NCI-H146 treated with DMSO at 0.1 percent for 48 hours (cell line): ENCODE data around the gene CROCC2.
A peak's percentile ranks its signal among the peaks of the same experiment; 100 is the strongest.

Source experiments
- DNase-seq: peaks from one replicate; lab custom pipeline; 2025; ENCODE audit not compliant: unreplicated experiment; lab: John Stamatoyannopoulos, UW

CROCC2 gene

DNA sequence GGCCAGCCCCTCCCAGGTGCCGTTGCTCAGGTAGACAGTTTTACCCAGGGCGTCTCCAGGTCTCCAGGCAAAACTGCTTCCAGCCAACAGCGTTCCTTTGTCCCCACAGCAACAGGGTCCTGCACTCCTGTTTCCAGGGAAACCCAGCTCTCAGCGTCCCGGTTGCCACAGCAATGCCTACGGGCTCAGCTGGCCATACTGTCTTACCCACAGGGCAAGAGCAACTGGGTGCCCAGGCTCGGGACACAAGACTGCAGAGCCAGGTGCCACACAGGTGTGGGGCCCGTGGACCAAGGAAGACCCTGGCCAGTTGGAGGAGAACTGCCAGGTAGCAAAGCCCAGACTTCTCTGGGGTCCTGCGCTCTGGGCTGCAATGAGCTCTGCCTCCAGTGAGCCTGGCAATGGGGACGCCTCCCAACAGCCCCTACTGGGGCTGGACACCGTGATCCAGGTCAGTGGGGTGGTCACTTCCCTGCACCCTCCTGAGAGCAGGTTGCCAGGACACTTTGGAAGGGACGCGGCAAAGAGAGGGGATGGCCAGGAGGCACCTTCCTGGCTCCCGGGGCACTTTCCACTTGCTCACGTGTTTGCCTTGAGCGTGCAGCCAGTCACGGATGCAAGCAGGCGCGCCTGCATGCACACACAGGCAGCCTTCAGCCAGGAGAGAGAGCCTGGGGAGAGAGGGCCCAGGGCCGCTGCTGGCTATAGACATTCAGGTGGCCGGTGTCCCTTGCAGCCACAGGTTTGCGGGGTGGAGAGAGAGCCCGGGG lies at the start of gene CROCC2:
Gene CROCC2, plus strand, starts transcription at position 196 of the 770 bp plus-strand sequence. Its CDS starts 178 bp downstream, at position 374.
- peak; percentile 9 for DNase-seq

DNA sequence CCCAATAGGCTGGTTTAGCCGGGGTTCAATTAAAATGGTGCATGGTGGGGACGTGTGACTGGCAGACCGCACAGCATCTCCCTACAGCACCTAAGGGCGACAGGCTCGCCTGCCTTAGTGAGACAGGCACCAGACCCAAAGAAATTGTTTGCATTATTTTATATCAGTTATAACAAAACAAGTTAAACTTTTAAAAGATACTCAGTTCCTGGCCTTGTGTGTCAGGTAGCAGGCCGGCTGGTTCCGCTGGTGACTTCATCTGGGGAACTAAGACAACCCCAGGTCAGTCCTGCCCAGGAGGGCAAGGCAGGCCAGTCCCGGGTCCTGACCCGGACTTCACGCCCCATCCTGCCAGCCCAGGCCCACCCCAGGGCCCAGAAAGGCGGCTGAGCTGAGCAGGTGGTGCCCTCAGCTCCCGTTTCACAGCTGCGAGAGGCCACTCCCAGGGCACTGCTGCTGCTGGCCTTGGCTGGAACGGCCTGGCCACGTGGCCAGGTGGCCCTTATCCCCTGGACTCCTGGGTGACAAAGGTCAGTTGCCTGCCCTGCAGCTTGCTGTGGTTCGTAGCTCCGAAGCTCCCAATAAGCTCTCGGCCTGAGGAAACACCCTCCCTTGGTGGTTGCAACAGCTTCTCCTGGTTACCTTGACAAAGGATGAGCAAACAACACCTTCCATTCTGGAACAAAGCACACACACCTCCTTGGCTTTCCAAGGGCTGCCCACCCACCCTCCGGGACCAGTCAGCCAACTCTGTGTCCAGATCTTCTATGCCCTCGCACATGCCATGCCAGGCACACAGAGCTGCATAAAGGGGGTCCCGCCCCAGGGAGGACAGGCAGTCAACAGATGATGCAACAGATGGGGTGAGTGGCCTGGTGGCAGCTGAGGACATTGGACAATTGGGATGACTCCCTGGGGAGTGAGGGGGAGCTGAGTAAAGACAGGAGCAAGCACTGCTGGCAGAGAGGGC lies 48.8 kb upstream of the CROCC2 start:
- DNase-seq: peak; percentile 37

DNA sequence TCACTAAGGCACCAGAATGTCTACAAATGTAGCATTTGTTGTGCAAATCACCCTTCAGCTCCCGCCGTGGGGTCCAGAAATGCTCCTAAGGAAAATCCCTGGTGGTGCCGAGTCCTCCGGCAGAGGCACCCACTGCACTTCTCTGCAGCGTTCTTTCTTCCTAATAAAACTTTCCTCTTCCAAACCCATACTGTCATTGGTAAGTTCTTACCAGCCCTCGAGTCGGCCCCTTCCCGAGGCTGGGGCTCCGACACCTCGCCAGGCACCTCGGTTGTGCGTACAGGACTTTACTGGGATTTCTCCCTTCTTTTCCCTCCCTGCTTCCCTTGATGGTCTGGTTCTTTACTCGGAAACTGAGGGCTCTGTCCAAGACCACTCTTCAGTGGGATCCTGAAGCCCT lies 47.8 kb upstream of the CROCC2 start:
- no peak for DNase-seq

DNA sequence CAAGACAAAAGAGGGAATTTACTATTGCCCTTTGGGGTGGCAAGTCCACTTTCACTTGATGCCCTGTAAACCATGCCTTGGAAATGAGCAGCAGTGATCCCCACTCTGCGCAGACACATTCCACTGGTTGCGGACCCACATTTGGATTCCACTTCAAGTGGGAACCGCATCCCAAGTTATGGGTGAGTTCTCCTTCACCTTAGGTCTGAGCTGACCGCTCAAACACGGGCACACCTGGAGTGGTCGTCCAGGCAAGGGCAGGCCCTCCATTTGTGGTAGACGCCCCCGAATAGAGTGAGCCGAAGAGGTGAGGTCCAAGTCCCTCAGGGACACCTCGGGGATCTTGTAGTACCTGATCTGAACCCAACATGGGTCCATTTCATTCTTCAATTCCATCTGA lies 47.3 kb upstream of the CROCC2 start:
- no peak for DNase-seq

DNA sequence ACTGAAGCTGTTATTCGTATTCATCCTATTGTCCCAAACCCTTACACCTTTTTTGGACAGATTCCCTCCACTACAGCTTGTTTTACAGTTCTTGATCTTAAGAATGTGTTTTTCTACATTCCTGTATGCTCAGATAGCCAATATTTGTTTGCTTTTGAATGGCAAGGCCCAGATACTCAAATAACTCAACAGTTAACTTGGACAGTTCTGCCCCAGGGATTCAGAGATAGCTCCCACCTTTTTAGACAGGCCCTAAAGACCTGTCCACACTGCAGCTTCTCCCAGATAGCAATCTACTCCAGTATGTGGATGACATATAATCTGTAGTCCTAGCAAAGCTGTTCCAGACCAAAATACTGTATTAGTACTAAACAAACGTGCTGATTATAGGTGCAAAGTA lies 44.6 kb upstream of the CROCC2 start:
- no peak for DNase-seq

DNA sequence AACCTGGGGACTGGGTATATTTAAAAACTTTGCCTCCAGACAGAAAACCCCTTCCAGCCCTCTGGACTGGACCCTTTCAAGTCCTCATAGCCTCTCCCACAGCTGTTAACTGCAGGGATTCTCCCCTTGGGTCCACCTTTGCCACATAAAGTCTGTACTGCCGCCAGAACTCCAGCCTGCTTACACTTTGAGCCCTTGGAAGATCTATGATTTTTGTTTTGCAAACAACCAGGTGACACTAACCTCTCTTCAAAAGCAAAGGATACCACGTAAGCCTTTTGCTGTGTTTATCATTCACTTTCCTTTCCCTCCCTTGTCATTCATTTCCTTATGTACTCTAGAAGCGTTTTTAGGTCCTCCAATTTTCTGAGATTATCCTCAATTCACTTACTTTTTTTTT lies 41.7 kb upstream of the CROCC2 start:
- no peak for DNase-seq

DNA sequence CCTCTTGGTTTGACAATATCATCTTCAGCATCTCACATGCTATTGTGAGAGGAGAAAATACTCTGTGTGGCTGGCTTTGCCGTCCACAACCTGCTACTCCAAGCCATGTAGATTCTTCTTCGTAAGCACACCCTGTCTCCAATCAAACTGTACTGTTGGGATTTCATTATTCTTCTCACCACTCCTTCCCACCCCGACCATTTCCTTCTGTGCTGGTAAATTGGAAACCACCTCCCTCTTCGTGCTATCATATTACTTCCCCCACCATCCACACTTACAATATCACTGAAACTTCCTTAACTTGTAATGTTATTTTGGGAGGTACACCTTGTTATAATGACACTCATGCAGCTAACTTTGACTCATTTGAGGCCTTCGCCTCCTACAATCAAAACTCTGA lies 40.7 kb upstream of the CROCC2 start:
- DNase-seq: no peak

DNA sequence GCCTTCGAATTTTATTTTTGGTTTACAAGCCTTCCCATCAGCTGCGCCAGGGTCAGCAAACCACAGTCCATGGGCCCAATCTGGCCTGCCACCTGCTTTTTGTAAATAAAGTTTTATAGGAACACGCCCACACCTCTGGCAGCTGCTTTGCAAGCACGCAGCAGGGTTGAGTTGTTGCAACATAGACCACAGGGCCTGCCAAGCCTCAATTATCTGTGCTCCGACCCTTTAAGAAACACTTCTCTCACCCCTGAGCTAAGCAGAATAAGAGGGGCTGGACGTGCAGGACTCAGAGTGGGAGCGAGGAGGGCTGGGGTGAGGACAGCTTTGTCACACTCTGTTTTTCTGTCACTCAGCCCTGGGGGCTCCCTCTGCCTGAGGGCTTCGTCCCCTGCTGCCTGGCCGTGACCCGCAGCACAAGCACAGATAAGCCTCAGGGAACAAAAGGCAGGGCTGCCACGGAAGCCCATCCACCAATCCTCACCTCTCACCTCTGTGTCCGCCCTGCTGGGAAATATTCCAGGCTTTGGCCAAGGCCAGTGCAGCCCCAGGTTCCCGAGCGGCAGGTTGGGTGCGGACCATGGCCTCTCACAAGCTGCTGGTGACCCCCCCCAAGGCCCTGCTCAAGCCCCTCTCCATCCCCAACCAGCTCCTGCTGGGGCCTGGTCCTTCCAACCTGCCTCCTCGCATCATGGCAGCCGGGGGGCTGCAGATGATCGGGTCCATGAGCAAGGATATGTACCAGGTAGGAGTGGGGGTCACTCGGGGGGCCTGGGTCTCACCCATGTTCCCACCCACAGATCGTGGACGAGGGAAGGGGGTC lies 37.6 kb upstream of the CROCC2 start, which contains the start of gene AGXT:
Gene AGXT, plus strand, starts transcription at position 539 of the 823 bp plus-strand sequence. Its CDS starts 42 bp downstream, at position 581.
- peak; percentile 82 for DNase-seq

DNA sequence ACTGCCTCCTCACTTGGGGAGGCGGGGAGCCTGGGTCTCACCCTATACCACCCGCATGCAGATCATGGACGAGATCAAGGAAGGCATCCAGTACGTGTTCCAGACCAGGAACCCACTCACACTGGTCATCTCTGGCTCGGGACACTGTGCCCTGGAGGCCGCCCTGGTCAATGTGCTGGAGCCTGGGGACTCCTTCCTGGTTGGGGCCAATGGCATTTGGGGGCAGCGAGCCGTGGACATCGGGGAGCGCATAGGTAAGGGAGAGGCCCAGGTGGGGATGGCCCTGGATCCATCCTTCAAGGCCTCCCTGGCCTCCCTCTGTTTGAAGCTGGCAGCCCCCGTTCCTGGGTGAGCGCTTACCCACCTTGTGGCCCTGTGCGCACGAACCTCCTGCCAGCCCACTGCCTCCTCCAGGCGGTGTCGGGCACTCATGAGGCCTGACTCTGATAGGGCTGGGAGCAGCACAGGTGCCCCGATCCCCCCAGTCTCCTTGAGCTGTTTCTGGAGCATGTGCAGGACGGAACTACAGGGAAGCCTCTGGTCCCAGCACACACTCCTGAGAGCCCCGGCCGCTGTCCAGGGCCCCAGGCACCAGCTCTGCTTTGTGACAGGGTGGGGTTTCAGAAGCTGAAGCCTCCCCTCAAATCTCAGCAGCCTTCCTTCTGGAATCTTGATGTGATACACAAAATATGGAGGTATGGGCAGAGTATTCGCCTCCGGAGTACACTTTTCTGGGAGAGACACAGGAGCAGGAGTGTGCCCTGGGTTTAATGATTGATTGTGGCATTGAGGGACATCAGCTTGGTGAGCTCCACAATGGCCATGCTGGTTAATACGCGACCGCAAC lies 36.8 kb upstream of the CROCC2 start:
- DNase-seq: no peak

DNA sequence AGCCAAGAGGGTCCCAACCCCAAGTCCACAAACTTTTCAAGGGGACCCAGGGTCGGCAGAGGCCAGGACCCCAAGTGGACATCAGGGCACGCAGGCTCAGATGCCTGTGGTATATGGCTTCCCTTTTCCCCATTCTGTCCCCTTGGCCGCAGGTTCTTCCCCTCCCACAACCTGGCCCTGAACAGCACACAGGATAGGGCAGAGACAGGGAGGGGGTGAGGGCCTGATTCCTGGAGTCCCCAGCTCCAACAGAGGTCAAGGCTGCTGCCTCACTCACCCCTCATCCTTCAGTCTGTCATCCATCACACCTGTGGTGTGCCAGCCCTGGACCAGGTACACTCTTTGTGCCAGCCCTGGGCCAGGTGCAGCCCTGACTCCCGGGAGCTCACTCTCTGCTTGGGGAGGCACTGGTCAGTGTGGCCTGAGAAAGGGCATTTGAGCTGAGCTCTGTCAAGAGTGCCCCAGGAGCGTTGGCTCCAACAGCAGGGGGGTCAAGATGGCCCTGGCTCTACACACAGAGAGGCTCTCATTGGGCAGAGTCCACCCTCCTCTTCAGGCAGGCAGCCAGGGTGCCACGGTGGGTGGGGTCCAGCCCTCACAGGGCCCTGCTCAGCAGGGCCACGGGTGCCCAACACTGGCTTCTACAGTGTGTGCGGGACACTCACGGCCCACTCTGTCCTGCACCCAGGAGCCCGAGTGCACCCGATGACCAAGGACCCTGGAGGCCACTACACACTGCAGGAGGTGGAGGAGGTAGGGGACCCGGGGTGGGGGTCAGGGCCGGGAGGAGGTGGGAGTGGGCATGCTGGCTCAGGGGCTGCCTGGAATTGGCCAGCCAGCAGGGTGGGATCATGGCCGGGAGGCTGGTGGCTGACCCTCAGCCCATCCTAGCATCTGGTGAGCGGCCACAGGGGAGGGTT lies 35.9 kb upstream of the CROCC2 start:
- no peak for DNase-seq

DNA sequence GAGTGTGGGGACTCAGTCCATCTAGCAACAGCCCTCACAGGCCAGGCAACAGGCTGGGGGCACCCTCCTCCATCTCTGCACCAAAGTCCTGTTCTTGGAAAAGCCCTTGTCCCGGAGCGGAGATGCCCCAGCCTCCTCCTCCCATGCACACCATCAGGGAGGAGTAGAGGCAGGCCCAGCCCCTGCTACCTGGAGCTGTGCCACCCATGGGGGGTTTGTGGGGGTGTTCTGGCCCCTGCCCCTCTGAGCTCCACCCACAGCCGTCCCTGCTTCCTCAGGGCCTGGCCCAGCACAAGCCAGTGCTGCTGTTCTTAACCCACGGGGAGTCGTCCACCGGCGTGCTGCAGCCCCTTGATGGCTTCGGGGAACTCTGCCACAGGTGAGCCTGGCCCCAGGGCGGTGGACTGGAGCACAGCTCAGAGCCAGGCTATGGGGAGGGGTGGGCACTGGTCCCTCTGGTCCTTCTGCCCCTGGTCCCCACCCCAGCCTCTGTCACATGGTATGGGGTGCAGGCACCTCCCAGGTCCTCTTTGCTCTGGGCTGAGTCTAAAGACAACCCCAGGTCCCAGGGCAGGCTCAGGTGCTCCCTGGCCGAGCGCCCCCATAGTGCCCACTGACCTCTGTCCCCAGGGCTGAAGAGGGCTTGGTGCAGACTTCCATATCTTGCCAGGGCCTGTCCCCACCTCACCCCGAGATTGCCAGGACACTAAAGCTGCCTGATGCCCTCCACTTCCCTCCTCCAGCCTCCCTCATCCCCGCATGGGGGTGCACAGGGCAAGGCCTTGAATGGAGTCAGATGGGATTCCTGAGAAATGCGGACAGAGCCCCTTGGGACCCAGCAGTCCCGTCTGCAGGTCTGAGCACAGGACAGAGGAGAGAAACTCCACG lies 34.8 kb upstream of the CROCC2 start:
- DNase-seq: no peak

DNA sequence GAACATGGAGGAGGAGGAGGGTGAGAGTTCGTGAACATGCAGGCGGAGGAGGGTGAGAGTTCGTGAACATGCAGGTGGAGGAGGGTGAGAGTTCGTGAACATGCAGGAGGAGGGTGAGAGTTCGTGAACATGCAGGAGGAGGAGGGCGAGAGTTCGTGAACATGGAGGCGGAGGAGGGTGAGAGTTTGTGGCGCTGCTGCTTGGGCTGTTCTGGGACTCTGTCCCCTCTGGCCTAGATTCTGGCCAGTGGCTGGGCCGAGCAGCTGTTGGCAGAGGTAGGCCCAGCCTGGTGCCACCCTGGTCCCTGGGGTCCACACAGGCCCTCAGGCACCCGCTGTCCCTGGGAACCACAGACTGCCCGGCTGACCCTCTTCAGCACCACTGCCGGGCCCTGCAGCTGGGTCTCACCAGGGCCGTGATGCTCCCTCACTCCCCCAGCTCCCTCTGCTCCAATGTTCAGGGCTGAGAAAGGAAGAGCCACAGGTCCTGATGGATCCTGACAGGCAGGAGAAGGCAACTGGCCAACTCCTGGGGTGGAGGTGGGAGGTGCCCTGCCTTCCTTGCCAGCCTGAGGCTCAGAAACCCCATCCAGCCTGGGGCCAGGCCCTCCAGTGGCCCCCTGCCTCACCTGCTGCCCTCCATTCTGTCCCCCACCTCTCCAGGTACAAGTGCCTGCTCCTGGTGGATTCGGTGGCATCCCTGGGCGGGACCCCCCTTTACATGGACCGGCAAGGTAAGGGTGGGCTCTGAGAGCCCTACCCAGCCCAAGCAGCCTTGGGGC lies 33.6 kb upstream of the CROCC2 start:
- no peak for DNase-seq

DNA sequence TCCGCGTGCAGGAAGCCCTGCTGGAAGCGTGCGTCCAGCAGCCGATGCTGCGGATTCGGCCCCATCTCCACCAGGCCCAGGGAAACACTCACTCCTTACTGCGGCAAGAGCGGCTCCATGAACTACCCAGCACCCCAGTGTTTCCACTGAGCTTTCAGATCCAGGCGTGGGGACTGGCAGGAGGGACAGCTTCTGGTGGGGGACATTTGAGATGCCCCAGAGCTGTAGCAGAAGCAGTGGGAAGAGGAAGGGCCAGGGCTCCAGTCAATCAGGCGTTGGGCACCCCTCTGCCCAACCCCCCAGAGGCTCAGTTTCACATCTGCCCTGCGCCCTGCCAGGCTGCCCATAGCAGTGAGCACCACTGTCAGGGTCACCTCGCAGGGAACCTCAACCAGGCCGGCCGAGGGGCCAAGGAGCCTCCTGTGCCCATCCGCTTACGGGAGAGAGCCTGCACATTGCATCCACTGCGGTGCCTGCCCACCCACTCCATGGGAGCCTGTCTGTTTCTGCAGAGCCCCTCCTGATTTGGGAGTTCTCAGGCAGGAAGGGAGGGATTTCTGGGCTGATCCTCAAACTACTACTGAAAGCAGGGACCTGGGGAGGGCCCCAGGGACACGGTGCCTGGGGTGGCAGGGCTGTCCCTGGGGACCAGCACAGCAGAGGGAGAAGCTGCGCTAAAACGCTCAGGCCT lies 32.9 kb upstream of the CROCC2 start:
- no peak for DNase-seq

DNA sequence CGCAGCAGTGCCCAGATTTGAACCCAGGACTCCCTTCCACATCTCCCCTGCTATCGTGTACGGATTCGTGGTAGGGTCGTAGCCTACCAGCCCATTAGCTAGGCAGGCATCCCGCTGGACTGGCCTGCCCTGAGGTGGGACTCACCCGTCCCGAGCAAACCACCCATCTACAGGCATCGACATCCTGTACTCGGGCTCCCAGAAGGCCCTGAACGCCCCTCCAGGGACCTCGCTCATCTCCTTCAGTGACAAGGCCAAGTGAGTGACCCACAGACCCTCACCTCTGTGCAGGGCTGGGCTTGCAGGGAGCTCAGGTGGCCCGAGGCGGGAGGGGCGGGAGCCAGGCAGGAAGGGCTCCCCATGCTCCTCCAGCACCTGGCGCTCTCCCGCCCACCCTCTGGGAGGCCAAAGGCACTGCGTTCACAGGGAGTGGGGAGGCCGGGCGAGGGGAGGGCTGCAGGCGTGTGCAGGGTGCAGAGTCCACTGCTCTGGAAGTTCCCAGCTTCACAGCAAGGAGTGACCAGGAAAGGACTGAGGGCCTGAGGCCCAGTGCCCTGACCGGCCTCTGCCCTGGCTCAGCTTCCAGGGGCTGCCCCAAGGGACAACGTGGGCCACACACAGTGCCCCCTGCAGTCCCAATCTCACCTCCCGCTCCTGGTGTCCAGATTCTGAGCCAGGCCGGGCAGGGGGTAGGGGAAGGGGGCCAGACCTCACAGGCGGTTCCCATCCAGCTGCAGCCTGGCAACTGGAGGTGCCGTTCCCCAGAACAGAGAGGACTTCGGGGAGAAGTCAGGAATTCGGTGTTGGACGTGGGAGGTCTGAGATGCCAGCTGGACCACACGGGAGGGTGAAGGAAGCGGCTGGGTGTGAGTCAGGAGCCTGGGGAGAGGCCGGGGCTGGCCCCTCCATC lies 32.1 kb upstream of the CROCC2 start:
- no peak for DNase-seq

DNA sequence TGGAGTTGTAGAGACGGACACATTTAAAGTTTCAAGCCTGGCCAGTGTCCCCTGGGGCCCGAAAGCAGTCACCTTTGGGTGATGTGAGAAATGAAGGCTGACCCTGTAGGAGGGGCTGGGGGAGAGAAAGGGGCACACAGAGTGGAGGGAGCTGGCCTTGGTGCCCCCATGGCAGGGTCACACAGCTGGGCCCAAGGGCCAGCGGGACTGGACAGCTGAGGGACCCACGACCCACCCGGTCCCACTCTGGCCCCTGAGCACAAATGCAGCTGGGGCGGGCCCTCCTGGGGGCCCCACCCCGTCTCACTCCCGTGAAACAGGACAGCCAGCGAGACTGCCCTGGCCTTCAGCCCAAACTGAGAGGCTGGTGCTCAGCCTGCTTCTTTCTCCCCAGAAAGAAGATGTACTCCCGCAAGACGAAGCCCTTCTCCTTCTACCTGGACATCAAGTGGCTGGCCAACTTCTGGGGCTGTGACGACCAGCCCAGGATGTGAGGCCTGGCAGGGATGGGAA lies 31.4 kb upstream of the CROCC2 start:
- DNase-seq: no peak
